Daoy (cell line): Measurements from ENCODE around the gene P4HB. TPM values are rescaled to one million over a fixed set of nuclear protein-coding genes. Genes with fewer than 3 reads are reported as not detected.

Experiments
- DNase-seq: peaks from one replicate; pipeline ENCODE4 v3.0.0-alpha.2; 2015; ENCODE audit warnings: low read depth
- total RNA-seq: library from RNA; depleted of rRNA; stranded (reverse); fragments of >200 nt; shearing (Covaris generic); gene quantifications from 2 replicates; pipeline ENCODE4 v1.2.3, GENCODE V29; 2014

Gene P4HB
- total RNA-seq, 1 experiment from 2014 or later = 1,181 TPM

DNA sequence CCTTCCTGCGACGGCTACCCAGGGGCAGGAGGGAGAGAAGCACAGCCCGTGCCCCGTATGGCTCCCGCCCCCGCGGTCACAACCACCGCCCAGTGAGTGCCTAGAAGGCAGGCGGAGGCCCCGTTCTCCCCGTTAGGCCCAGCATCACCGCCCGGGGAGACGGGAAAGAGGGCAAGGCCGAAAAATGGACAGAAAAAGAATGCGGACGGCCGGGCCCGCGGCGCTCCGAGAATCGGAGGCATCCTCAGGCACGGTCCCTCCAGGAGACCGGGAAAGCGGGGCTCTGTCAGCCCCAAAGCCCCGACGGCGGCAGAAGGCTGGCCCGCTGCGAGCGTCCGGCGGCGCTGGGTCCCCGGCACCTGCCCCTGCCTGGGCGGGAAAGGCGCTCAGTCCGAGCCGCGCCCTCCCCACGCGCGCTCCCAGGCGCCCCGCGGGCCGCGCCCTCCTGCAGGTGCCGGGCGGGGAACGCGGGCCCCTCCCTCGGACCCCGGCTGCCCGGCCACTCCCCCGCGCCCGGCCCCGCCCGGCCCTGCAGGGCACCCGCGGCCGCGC, 27.7 kb downstream of the P4HB start:
- peak; percentile 45 for DNase-seq

DNA sequence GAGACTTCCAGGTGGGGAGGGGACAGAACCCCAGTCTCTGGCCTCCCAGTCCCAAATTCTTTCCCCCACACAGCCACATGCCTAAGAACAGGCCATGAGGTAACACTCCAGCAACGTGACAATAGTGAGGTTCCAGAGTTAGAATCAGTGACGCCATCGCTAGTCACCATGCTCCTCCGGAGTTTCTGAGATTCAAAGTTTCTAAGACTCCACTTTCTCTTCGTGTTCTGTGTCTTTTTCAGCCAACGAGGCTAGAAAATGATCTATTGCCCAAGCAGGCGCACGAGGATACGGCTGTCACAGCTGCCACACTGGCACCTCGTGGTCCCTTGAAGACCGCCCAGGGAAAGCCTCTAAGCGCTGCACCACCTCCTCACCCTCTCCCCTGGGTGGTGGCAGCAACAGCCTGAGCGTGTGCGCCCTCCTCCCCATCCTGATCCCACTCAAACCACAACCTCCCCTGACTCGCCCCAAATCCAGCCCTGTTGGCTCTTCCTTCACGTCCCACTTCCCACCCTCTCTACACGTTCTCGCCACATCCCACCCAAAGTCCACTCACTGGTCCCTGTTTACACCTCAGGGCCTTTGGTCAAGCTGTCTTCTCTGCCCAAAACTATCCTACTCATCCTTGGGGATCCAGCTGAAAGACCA, 28.3 kb downstream of the P4HB start:
- no peak for DNase-seq

DNA sequence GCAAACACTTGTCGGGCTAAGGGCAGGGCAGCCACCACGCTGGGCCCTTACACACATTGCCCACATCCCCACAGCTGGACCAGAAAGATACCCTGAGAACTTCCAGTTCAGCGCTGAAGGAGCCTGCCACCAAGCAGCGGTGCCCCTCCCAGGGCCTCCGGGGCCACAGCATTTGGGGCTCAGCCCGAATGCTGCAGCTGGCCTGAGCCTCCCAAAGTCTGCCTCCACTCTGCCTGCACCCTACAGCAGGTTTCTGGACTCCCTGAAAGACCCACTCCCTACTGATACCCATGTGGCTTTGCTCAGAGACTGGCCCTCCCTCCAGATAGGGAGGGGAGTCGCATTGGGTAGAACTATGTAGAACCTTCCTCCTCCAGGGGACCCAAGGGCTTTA, 28.8 kb downstream of the P4HB start:
- no peak for DNase-seq

DNA sequence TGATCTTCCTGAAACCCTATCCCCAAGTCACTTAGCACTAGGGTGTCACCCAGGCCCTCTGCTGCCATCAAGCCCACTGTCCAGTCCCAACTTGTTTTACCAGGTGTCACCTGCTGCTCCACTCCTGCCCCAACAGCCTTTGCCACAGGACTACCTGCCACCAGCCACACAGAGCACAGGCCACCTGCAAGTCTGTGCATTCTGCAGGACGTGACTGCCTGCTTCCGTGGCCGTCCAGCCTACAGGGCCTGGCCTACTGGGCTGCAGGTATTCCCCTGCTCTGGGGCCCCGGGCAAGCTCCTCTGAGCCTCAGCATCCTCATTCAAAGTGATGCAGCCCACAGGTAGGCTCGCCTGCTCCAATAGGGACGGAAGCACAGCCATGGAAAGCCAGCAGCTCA, 30.5 kb downstream of the P4HB start:
- no peak for DNase-seq

DNA sequence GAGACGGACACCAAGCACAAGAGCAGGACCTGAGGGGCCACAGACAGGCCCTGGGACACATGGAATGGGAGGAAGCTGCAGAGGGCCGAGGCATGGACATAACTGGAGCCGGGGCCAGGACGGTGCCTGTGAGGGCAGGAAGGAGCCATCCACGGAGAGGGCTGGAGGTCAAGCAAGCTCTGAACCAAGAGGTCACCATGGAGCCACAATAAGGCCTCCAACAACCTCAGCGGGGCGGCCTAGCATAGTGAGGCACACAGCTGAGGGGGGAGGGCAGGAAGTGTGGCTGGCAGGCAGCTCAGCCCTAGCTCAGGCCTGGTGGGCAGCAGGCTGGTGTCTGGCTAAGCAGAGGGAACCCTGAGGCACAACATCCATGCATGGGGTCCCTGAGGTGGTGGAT, 31.7 kb downstream of the P4HB start:
- no peak for DNase-seq

DNA sequence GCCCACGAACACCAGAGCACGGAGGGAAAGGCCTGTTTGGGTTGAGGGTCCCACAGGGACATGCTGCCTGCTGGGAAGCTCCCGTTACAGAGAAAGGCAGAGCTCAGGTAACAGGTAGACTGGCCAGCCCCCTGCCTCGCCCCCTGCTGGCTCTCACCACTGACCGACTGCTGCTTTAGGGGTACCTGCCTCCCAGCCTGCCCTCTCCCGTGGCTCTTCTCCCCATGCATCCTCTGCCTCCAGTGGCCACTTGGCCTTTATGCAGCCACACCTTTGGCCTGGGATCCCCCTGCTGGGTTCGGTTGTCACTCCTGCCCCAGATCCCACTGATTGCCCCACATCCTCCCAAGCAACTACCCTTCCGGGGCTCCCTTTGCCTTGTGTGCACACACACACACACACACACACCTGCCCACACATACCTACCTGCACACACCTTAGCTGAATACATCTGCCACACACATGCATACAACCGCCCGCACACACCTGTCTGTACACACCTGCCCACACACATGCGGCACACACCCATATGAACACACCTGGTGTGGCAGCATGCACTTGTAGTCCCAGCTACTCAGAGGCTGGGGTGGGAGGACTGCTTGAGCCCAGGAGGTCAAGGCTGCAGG, 34.4 kb downstream of the P4HB start:
- no peak for DNase-seq

DNA sequence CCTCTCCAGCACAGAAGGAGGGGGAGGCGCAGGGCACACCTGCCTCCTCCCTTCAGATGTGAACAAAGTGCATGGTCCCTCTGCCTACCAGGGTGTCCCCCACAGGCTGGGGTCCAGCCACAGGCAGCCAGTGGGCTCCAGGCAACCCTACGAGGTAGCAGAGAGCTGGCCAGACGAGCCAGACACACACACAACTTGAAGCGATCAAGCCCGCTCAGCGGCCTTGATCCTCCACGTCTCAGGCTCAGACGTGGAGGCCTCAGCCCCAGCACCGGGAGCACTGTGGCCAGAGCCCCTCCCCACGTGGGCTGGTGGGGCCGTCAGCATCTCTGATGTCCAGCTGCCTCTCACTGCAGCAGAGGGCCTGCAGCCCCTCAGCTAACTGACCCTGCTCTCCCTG, 35.7 kb downstream of the P4HB start:
- DNase-seq = no peak

DNA sequence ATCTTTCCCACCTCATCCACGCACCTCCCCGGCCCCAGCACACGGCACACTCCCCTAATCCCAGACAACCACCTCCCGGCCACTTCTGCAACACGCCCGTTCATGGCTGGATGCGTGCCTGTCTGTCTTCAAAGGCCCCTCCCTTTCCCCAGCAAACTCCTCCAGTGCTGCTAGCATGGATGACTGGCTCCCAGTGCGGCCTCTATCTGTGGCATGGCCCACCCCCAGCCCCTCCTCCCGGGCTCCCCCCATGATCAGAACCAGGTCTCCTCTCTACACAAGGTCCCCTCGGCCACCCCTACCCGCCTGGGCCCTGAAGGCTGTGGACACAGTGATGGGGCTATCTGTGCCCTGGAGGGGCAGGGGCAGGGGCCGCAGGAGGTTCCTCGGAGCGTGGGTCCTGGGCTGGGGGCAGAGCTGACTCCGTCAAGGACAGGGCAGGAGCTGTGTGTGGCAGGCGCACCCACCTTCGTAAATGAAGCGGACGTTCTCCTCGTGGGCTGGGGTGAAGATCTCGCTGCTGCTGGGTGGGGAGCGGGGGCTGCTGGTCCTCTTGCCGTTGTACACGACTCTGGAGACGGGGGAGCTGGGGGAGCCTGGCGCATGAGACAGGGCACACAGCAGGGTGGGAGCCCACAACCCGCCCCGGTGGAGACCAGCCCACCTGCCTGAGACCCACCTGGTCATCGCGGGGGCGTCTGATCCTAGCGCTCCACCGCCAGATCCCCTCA, 36.4 kb downstream of the P4HB start:
- DNase-seq = no peak

DNA sequence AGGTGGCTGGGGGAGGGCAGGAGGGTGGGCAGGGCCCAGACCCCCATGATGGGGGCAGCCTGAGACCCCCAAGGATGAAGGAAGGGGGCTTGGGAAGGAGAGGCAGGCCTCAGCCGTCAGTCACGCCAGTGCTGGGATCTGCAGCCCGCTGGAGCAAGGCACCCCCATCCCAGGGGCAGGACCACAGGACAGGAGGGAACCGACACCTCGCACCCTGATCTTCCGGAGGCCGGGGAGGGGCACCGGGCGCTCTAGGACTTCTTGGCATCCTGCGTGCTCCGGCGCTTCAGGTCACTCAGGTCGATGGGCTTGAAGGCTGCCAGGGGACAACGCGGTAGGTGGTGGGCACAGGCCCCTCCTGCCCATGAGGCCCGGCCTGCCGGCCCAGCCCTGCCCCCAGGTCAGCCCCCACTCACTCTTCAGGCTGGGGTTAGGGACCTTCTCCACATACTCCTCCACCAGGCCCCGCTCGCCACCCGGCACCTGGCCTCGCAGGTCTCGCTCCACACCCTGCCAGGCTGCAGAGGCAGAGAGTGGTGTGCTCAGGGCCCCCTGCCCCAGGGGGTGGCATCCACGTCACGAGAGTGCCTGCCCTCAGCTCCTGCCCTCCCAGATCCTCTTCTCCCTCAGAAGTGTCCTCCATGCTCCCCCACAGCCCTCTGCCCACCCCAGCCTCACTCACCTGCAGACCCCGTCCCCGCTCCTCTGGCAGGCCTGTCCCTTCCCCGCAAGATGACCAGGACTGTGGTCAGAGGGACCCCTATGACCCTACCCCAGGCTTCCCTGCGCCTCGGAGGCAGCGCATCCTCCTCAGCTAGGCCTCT, 37.1 kb downstream of the P4HB start:
- no peak for DNase-seq

DNA sequence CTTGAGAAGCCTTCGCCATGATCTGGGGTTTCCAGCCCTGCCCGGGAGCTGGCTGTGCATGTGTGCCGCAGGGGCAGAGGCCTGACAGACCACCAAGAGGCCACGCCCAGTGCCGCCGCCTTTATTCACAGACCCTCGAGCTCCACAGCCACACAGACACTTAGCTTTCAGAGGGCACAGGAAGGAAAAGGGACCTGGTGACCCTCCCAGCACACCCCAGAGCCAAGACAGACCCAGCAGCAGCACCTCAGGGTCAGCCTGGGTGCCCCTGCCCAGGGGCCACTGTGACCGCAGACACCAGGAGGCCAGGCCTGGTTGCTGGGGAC, 38.1 kb downstream of the P4HB start:
- DNase-seq = no peak

DNA sequence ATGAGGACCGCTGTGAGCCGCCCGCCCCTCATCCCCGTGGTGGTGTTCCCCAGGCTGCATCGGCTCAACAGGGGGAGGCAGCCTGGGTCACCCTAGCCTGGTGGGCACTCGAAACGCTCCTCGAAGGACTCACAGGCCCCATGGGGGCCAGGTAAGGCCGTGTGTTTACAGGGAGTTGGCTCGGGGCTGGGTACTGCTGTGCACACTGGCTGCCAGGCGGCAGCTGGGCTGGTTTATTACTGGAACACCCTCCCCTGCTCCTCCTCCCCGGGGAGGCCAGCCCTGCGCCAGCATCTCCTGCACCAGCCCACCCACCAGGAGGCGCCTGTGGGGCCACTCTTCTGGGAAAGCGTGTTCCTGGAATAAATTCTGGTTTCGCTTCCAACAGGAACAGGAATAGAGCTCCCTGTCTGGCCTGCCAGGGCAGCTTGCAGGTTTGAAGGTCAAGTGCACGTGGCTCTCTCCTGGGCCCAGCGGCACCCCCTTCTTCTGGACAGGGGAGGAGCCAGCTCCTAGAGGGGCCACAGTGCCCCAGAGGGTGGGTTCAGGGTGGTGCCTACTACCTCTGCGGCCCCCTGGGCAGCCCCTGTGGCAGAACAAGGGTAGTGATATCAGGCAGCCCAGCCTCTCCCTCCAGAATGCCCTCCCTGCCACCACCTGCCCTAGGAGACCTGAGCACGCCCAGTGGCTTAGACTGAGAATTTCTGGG, 38.6 kb downstream of the P4HB start:
- DNase-seq = peak; percentile 82

DNA sequence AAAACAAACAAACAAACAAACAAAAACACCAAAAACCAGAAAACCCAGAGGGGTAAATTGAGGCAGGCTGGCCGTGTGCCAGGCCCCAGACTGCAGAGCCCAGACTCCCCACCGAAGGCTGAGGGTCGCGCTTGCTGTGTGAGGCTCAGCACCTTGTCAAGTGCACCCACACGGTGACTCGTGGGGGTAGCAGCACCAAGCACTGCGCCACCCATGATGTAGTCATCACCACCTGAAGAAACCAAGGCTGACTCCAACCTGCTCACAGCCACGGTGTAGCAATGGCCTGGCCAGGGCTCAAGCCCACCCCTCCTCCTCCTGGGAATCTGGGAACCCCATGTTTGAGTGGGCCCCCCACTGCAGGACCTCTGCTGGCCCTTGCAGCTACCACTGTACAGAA, 39.2 kb downstream of the P4HB start:
- no peak for DNase-seq

DNA sequence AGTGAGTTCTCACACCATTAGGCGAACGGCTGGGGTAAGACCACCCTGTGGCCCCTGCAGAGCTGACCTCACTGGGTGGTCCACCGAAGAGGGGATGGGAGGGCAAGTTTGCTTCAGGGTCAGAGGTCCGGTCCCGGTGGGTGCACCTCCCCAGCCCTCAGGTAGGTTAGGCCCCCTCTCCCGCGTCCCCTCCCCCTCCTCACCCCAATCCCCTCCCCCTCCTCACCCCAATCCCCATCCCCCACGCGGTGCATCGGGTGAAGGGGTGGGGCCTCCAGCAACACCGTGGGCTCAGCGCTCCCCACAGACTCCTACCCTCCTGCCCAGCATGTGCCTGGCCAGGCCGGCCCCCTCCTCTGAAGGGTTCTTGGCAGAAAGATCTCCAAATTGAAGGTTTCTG, 40.6 kb downstream of the P4HB start:
- no peak for DNase-seq

DNA sequence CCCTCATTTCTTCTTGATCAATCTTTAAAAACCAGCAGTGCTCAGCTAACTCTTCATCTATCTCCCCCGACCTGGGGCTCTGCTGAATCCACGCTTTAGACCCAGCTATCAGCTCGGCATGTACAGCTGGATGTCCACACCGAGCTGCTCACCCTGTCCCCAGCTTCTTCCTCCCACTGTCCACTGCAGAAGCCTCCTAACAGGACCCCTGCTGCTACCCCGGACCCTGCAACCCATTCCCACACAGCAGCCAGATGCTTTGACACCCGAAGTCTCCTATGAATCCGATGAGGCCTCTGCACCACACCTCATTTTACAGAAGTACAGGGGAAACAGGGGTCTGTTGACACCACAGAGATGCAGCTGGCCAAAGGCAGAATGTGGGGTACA, 42.6 kb downstream of the P4HB start:
- DNase-seq = no peak

DNA sequence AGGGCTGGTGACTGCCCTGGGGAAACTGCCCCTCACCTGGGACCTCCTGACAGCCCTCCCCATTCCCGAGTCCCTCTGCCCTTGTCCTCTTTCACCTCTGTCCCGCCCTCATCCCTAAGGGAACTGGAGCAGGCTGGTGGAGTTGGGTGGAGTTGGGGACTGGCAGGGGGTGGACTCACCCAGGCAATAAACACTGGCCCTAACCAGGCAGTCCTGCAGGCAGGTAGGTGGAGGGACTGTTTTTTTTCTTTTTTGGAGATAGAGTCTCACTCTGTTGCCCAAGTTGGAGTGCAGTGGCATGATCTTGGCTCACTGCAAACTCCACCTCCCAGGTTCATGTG, 44.7 kb downstream of the P4HB start:
- DNase-seq = no peak

DNA sequence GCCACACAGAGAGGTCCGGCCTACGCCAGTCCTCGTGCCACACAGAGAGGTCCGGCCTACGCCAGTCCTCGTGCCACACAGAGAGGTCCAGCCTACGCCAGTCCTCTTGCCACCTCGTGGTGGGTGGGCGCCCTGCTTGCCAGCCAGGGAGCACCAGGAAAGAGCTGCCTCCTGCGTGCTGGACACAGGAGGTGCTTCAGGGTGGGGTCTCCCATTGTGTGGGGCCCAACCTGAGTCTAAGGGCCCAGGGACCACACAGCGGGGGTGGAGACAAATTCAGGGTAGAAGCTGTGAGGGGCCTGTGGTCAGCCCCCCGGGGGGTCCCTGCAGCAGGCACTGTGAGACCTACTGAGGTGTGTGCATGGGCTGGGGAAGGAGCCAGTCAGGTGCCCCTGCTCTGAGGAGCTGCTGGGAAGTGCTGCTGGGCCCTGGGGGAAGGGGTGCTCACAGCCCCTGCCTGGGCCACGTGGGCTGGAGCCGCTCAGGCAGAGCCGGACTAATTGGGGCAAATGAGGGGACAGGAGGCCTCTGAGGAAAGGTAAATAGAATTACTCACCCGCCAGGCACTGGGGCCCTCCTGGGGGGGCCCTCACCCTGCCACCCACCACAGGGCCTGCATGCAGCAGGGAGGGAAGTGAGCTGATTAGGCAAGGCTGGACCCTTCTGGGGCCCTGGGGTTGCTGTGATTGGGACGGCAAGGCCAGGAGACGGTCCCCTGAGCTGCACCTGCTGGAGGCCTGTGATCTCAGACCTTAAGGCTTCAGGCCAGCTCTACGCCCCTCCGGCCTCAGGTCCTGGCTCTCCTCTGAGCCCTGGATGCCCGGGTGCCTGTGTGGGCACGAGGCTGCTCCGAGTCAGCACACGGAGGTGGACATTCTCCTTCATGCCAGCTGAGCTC, 45.3 kb downstream of the P4HB start:
- DNase-seq = peak; percentile 62

DNA sequence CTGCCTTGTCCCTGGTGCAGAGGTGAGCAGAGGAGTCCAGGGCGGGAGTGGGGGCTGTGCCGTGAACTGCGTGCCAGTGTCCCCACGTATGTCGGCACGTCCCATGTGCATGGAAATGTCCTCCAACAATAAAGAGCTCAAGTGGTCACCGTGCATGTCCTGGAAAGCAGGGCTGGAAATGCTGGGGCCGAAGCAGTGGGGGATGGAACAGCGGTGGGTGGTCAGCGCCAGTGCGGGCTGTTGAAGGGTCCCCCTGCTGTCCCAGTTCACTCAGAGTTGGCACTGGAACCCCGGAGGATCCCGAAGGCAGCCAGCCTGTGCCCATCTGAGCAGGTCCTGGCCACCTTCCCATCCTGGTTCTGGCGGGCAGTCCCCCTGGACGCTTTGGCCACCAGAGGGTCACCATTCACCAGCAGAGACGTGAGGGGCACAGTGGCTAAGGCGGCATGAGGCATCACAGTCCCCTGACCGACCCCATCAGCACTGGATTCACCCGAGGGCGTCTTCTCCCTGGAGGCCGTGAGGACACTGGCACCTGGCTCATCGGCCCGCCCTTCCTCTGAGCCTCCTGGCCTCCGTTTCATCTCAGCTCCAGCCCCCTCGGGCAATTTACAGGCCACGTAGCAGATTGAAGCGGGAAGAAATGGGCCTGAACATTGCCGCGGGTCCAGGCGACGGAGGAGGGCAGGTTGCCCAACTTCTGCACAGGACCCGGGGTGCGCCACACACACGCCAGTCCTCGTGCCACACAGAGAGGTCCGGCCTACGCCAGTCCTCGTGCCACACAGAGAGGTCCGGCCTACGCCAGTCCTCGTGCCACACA, 46.3 kb downstream of the P4HB start:
- DNase-seq = no peak

DNA sequence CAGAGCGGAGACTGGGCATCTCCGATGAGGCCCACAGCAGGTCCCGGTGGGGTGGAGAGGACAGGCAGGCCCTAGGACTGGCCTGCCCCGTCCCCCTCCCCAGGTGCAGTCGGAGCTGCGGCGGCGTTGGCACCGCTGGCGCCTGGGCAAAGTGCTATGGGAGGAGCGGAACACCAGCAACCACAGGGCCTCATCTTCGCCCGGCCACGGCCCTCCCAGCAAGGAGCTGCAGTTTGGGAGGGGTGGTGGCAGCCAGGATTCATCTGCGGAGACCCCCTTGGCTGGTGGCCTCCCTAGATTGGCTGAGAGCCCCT, 47.0 kb downstream of the P4HB start:
- no peak for DNase-seq

DNA sequence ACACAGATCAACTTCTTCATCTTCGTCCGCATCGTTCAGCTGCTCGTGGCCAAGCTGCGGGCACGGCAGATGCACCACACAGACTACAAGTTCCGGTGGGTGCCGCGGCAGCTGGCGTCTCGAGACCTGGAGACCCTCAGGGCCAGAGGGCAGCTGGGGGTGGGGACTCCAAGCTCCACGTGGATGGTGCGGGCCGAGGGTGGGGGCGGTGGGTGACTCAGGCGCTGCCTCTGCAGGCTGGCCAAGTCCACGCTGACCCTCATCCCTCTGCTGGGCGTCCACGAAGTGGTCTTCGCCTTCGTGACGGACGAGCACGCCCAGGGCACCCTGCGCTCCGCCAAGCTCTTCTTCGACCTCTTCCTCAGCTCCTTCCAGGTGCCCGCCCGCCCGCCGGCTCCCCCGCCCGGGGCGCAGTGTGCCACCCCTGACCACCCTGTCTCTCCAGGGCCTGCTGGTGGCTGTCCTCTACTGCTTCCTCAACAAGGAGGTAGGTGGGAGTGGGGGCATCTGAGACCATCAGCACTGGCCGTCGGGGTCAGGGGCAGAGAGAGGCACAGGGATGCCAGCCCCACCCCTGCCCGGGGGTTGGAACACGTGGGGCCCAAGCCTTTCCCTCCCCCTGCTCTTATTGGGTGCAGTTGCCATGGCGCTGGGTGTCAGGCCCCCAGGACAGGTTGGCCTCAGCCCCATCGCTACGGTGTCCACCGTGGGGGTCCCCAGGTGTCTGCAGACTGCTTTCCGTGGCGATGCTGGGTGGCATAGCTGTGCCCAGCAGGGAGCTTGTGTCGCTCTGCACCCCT, 47.6 kb downstream of the P4HB start:
- DNase-seq = no peak
